ENCODE measurements around the gene DNAJC9.
"Not testable (repeated sequence)": the region's sequence is repeated elsewhere in the genome, so short reads cannot be mapped to it uniquely, and the experiment has no call there.

DNAJC9 gene, protein sequence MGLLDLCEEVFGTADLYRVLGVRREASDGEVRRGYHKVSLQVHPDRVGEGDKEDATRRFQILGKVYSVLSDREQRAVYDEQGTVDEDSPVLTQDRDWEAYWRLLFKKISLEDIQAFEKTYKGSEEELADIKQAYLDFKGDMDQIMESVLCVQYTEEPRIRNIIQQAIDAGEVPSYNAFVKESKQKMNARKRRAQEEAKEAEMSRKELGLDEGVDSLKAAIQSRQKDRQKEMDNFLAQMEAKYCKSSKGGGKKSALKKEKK

DNA sequence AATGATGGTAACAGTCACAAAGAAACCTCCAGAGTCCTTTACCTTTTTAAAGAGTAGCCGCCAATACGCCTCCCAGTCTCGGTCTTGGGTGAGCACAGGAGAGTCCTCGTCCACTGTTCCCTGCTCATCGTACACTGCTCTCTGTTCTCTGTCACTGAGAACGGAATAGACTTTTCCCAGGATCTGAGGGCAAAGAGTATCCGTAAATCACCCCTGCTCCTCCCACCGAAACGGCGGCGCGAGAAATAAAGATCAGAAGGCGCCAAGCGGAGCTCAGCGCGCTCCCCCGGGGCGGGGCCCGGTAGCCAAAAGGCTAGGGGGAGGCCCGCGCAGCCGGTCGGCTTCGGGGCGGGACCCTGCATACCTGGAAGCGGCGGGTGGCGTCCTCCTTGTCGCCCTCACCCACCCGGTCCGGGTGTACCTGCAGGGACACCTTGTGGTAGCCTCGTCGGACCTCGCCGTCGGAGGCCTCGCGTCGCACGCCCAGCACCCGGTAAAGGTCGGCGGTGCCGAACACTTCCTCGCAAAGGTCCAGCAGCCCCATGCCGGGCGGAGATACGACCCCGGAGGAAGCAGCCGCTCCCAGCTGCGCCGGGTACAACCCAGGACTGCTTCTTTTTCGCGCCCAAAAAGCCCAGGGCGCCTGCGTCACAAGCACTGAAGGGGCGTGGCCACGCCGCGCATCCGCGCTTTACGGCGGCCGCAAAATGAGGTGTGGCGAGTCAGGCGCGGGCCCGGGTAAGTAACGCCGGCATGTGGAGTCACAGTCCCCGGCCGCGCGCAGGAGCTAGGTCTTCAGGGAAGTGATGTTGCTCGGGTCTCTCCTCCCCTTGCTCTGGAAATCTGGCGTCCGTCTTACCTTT, at the start of gene DNAJC9:
TSS of gene DNAJC9 (minus strand) at position 610 of the 863 bp plus-strand sequence. CDS start at position 544, 66 bp downstream.
- in situ Hi-C loops (cut with MboI; ENCODE audit: low sequenced_read_pairs): no loop called here

DNA sequence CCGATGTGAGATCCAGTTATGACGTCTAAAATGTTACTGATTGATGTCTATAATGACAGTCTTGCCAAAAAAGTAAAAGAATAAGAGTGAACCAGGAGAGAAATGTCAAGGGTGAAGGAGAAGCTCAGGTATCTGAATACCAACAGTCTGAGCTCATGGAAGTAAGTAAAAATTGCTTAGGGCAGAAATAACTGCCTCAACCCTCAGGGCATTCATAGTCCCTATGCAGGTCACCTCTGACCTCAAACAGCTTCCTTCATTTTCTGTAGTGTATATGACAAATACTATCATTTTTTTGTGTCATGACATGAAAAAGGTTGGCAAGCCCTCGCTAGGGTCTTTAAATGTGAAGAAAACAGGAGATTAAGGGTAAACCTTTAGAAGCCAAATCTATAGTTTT, 46.4 kb upstream of the DNAJC9 start:
- in situ Hi-C loops (cut with MboI; ENCODE audit: low sequenced_read_pairs): no loop called here

DNA sequence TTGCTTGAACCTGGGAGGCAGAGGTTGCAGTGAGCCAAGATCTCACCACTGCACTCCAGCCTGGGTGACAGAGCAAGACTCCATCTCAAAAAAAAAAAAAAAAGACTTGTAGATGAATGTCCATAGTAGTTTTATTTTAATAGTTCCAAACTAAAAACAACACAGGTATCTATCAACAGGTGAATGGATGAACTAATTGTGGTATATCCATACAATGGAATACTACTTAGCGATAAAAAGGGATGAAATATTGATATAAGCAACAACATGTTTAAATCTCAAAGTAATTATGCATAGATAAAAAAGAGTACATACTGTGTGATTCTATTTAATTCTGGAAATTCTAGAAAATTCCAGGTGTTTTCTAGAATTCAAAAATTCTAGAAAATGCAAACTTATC, 42.9 kb upstream of the DNAJC9 start:
- in situ Hi-C loops (cut with MboI; ENCODE audit: low sequenced_read_pairs): no loop called here

DNA sequence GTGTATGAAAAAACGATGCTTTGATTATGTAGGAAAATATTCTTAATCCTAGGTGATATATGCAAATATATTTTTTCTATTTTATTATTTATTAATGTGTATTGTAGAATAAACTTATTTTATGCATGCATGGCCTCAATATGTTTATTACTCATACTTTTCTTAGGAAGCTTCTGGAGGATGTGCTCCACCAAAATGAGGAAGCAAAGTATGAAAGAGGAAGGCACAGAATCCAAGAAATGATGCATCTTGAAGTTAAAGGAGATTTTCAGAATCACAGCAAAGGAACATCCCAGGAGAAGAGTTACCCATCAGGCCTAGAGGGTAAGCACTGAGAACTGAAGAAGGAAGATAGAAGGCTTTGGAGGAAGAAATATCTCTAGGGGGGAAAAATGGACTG, 40.4 kb upstream of the DNAJC9 start:
- in situ Hi-C loops (cut with MboI; ENCODE audit: low sequenced_read_pairs): no loop called here

DNA sequence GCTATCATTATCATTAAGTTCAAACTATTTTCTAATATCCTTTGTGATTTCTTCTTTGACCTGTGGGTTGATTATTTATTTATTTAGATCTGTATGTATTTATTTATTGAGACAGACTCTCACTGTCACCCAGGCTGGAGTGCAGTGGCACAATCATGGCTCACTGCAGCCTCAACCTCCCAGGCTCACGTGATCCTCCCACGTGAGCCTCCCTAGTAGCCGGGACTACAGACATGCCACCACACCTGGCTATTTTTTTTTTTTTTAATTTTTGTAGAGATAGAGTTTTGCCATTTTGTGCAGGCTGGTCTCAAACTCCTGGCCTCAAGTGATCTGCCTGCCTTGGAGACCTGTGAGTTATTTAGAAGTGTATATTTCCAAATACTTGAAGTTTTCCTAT, 34.0 kb upstream of the DNAJC9 start:
- in situ Hi-C loops (cut with MboI; ENCODE audit: low sequenced_read_pairs): no loop called here

DNA sequence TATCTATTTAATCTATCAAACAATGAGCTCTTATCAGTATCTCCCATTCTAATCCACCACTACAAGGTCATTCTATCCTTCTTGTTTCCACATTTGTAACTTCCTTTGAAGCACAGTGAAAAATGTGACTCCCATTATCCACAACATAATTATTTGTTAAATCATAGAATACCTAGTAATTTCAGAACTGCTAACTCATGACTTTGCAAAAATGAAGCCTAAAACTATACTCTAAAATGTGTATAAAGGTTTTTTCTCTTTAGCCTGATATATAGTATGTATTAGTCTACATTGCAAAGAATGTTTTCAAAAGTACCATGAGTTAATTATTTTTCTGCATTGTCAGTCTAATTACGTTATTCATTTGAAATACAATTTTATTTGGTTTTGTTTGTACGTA, 17.4 kb upstream of the DNAJC9 start:
- in situ Hi-C loops (cut with MboI; ENCODE audit: low sequenced_read_pairs): no loop called here

DNA sequence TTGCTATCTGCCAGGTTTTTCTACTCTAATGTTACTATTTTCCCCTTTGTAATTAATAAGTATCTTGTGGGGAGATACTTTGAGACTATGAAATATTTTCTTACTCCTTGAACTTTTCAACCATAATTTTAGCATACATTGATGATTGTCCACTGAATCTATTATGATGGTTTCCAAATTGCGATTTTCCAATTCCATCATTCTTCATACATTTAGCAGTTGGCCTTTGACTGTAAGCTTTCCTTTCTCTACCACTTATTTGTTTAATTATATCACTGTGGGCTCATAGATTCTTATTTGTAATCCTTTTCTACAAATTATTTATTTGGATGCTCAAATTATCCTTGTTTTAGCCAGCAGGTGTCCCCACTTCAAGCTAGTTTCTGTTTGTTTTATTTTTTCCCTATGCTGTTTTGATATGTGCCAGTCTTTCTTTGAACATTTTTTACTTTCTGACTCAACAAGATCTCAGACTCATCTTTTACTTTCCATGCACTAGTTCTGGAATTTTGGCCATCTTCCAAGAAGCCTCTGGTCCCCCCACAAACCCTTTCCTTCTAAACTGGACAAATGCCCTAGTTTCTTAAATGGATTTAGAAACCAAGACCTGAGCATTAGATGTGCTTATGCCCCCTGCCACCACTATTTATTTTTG, 16.8 kb upstream of the DNAJC9 start:
- in situ Hi-C loops (cut with MboI; ENCODE audit: low sequenced_read_pairs): no loop called here

DNA sequence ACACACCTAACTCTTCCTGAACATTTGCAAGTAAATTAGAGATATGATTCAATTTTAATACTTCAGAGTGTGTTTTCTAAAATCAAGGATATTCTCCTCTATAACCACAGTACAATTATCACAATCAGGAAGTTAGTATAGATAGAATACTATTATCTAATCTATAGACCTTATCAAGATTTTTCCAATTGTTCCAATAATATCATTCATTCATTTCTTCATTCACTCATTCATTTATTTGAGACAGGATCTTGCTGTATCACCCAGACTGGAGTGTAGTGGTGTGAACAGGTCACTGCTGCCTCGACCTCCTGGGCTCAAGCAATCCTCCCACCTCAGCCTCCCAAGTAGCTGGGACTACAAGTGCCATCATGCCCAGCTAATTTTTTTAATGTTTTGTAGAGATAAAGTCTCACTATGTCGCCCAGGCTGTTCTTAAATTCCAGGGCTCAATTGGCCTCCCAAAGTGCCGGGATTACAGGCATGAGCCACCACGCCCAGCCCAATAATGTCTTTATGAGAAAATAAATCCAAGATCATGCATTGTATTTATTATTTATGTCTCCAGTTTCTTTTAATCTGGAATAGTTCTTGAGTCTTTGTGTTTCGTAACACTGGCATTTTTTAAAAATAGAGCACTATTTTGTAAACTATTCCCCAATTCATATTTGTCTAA, 16.0 kb upstream of the DNAJC9 start:
- in situ Hi-C loops (cut with MboI; ENCODE audit: low sequenced_read_pairs): no loop called here

DNA sequence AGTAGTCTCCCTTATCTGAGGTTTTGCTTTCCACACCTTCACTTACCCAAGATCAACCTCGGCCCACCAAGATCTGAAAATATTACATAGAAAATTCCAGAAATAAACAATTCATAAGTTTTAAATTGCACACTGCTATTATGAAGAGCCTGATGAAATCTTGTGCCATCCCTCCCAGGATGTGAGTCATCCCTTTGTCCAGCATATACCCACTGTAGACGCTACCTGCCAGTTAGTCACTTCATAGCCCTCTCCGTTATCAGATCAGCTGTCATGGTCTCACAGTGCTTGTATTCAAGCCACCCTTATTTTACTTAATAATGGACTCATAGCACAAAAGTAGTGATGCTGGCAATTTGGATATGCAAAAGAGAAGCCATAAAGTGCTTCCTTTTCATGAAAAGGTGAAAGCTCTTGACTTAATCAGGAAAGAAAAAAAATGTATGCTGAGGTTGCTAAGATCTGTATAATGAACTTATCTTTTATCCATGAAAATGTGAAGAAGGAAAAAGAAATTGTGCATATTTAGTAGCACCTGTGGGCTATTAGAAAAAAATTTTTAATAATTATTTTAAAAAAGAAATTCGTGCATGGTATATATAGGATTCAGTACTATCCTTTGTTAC, 15.2 kb upstream of the DNAJC9 start:
- in situ Hi-C loops (cut with MboI; ENCODE audit: low sequenced_read_pairs): no loop called here

DNA sequence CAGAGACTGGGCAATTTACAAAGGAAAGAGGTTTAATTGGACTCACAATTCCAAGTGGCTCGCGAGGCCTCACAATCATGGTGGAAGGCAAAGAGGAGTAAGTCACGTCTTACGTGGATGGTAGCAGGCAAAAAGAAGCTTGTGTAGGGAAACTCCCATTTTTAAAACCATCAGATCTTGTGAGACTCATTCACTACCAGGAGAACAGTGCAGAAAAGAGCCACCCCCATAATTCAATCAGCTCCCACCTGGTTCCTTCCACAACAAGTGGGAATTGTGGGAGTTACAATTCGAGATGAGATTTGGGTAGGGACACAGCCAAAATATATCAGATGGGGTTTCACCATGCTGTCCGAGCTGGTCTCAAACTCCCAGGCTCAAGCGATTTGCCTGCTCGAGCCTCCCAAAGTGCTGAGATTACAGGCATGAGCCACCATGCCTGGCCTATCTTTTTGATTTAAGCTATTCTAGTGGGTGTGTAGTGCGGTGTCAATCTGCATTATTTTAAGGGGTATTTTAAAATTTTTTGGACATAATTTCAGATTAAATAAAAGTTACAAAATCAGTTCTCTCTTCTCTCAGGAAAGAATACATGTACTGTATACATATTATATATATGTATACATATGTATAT, 14.4 kb upstream of the DNAJC9 start:
- in situ Hi-C loops (cut with MboI; ENCODE audit: low sequenced_read_pairs): no loop called here

DNA sequence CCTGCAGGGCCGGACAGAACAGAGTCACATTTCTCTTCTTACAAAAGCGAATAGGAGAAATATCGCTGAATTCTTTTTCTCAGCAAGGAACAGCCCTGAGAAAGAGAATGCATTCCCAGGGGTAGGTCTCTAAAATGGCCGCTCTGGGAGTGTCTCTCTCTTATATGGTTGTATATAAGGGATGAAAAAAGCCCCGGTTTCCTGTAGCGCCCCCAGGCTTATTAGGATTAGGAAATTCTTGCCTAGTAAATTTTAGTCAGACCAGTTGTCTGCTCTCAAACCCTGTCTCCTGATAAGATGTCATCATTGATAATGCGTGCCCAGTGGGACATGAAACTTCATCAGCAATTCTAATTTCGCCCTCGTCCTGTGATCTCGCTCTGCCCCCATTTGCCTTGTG, 11.6 kb upstream of the DNAJC9 start:
- in situ Hi-C loops (cut with MboI; ENCODE audit: low sequenced_read_pairs): not testable (repeated sequence)

DNA sequence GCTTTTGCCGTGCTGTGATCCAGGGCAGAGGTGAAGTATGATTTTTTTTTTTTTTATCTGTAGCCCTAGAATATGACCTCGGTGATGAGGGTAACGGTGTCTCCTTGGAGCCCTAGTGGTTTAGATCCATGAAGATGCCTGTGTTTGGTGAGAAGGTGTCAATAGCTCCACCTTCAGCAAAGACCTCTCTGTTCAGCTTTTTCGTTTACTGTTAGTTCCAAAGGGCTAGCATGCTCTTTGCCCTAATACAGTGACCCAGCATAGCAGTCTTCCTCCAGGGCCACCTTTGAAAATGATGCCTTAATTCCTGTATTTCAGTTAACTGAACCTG, 6.1 kb upstream of the DNAJC9 start:
- in situ Hi-C loops (cut with MboI; ENCODE audit: low sequenced_read_pairs): no loop called here

DNA sequence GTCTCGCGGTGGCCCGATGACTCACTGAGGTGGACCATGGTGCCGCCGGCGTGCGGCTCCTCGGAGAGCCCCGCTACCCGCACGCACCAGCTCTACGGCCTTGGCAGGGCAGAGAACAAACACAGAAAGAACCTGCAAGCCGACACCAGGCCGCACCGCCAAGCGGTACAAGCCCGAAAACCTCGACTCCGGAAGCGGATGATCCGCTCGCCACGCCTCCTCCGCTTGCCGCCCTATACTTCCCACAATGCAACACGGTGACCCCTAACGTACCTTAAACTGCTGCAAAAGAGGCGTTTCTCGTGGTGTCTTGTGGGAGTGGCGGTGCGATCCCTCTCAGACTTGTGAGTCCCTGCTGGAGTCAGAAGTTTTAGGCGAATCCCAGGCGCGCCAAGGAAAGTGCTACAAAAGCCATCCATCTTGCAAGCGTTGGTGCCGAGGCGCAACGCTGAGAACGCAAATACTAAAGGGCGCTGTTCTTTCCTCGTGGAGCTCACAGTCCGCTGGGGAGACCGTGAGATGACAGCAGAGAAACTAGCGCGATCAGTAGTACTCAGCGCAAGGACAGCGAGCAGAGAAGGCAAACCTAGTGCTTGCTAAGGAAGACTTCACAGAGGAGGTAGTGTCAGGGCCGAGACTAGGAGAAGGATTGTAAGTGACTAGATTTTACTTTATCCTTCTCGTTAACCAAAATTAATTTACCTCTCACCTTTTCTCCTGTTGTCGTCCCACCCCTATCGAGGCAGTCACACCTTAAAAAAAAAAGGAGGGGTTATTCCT, 5.6 kb upstream of the DNAJC9 start, which contains the start of gene MRPS16:
TSS of gene MRPS16 (minus strand) at position 200 of the 780 bp plus-strand sequence. CDS start at position 38, 162 bp downstream.
- in situ Hi-C loops (cut with MboI; ENCODE audit: low sequenced_read_pairs): no loop called here

DNA sequence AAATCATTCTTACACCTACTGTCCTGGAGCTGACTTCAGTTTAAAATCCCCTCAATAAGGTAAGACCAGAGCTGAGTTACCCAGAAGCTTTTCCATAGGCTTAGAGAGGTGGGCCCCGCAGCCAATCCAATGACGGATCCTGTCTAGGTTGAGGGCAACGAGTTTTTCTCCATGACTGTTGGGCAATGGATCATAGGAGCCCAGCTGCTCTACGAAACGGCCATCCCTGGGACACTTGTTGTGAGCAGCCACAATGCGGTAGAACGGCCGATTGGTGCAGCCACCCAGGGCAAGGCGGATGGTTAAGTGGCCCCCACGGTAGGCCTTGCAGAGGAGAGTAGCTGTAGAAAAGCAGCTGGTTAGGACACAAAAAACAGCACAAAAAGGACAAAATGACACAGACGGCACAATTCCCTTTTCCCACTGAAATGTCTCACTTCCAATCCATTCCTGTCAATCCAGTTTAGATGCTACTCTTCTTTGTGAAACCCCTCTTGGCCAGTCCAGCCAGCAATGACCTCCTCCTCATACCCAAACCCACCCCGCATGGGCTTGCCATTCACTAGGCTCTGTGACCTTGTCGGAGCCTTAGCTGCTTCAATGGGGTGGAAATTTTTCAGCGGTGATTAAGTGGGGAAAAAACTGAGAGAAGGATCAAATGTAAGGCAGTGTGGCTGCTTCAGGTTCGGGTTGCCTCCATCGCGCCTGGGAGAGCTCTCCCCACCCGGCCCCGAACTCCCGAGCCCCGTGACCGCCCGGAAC, 4.8 kb upstream of the DNAJC9 start:
- in situ Hi-C loops (cut with MboI; ENCODE audit: low sequenced_read_pairs): no loop called here

DNA sequence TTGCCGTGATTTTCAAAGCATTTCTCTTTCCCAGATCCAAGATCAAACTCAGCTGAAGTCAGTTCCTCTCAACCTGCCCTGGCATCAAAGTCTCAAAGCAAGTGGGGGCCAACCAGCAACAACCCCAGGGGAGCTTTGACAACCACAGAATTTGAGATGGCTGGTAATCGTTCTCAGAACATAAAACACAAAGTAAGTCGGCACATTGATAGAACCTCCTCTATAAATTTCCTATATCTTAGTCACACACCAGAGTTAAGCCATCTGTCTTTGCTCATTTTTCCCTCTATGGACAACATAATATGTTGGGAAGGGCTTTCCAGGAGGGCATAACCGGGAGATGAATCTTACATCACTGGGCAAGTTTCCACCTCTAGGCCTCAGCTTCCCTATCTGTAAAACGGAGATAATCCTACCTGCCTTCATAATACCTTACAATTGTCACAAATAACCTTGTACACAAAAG, 1.2 kb upstream of the DNAJC9 start:
- in situ Hi-C loops (cut with MboI; ENCODE audit: low sequenced_read_pairs): no loop called here

DNA sequence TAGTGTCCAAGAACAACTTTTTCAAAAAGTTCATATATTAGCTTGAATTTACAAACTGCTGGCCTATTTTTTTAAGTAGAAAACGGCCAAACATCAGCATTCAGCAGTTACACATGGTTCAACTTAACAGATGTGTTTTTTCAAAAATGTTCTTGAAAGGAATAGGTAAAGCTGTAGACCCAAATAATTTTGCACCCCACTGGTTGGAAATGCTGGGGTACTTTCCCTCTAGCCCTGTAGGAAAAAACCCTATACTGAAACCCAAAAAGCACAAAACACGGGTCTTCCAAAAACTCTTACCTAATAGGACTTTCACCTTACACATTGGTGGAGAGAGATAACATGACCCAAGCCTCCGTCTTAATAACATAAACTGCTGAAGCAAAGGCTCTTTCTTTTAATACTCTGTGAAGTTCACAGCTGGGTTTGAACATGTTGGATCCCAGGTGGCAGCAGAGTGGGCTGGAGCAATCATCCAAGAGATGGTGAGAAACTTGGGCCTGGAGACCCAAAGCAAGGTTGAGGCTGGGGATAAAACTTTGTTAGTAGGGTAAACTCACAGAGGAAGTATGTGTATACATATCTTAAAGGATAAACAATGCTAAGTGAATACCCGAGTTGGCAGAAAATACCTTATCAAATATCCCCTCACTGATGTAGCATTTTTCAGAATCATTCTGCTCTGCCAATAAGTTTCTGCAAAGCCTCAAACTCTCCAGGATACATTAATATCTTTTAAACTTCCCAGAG, 629 bp upstream of the DNAJC9 start:
- in situ Hi-C loops (cut with MboI; ENCODE audit: low sequenced_read_pairs): no loop called here

DNA sequence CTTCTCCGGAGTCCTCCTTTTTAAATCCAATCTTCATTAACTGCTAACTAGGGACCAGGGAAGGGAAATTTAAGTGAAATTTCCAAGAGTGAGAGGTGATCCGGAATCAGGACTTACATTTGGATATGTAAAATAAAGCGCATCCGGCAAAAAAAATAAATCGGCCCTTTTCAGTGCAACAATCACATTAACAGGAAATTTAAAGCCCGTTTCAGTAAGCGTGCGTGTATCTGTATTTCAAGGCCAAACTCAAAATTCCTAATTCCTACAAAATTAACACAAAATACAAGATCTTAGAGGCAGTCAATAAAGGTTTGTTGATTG, 771 bp downstream of the DNAJC9 start:
- in situ Hi-C loops (cut with MboI; ENCODE audit: low sequenced_read_pairs): no loop called here

DNA sequence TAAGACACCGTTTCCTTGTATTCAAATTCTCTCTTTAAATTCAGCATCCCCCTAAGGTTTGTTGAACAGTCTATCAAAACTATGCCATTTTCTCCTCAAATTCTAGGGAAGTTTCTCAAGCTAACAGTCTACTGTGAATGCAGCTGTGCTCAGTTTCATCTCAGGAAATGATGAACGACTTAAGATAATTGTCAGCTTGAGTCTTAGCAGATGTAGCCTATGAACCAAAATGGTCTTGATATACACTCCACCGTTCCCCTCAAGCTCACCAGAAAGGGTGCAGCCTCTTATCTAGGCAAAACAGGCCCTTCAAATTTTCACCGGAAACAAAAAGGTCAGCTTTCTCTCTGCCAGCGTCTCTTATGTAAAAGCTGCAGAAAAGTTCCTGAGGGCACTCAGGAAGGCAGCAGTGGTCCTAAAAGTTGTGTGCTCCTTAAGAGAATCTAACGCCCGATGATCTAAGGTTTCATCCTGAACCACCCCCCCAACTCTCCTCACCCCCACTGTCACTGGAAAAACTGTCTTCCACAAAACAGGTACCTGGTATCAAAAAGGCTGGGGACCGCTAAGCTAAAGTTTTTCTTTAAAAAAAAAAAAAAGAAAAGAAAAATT, 2.1 kb downstream of the DNAJC9 start:
- in situ Hi-C loops (cut with MboI; ENCODE audit: low sequenced_read_pairs): no loop called here

Measured in HL-60/S4 treated with phorbol 12-myristate 13-acetate at 8.2 ng/mL for 4 days and 3 days (cell line).